Muscle layer of colon (tissue), 2 donors: ENCODE measurements around the gene DMD.
"Not testable (repeated sequence)": the region's sequence is repeated elsewhere in the genome, so short reads cannot be mapped to it uniquely, and the experiment has no call there.

Experiments
- H3K27ac ChIP-seq: one replicate; pipeline ENCODE4 v1.7.0; 2013; ENCODE audit warnings: low read depth, mild to moderate bottlenecking, low read length, moderate library complexity
- H3K27me3 ChIP-seq, 2 donors: one replicate each; pipeline ENCODE4 v1.7.0; 2013; ENCODE audit warnings: low read length in 2 of 2, mild to moderate bottlenecking in 2 of 2; ENCODE audit not compliant: insufficient read depth in 2 of 2, control insufficient read depth in 1 of 2
- H3K36me3 ChIP-seq: one replicate; pipeline ENCODE4 v1.7.0; 2013; ENCODE audit warnings: mild to moderate bottlenecking, low read length; ENCODE audit not compliant: insufficient read depth
- H3K4me1 ChIP-seq: one replicate; pipeline ENCODE4 v1.7.0; 2013; ENCODE audit warnings: mild to moderate bottlenecking, low read length; ENCODE audit not compliant: insufficient read depth
- H3K4me3 ChIP-seq, 2 donors: one replicate each; pipeline ENCODE4 v1.7.0; 2013; ENCODE audit warnings: low read length in 2 of 2, low read depth in 1 of 2, mild to moderate bottlenecking in 1 of 2, moderate library complexity in 1 of 2
- H3K9ac ChIP-seq: one replicate; pipeline ENCODE4 v1.7.0; 2013; ENCODE audit warnings: low read length
- H3K9me3 ChIP-seq: one replicate; pipeline ENCODE4 v1.7.0; 2013; ENCODE audit warnings: mild to moderate bottlenecking, low read length
- donor health status: abdominal sarcoma.
- donor health status: Adenocarcinoma of cecum.

Gene DMD

DNA sequence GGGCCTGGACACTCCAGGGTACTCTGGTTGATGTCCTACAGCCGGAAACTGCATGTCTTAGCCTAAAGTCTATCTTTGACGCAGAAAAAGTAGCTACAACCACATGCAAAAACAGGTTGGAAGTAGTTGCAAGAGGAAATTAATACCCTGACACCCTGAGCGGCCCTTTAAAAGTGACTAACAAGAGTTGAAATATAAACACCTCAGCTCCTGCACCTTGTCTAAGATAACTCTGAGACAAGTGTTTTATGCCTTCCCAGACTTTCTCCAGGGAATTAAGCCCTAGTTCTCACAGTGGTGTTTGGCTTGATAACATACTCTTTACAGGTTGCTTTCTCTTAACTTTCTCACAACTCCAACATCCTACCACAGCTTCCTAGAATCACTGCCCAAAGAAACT lies 943.1 kb downstream of the DMD start:
- peaks cover 5% of the 10 kb centered on the region for H3K4me1 ChIP-seq
- H3K9me3 ChIP-seq, result no peaks in the 10 kb centered on the region
- H3K27ac ChIP-seq, result no peak overlapping the region

DNA sequence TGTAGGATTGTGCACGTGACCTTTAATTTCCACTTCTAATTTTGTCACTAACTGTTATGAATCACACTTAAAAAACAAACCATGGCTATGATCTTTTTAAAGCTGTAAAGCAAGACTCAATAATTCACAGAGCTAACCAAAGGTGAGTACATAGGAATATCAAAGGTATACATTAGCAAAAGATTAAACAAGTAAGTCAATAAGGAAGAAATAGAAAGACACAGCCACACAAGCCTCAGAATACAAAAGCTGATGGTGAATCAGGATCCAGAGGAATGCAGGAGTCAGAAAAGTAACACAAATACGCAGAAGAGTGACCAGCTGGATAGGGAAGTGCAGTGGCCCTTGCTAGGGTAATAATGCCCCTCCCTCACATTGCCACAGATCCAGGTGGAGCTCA lies 943.6 kb downstream of the DMD start:
- Histone ChIP-seq H3K4me1 (peaks cover 5% of the 10 kb centered on the region), H3K9ac (no peak overlapping the region), H3K9me3 (no peaks in the 10 kb centered on the region), H3K4me3 (no peak overlapping the region), H3K27ac (no peak overlapping the region), H3K27me3 (no peaks in the 10 kb centered on the region), H3K36me3 (no peaks in the 10 kb centered on the region)

More for the DNA sequence above, 943.1 kb downstream of the DMD start:
- Histone ChIP-seq H3K36me3 (no peaks in the 10 kb centered on the region), H3K27me3 (no peaks in the 10 kb centered on the region), H3K9ac (no peak overlapping the region), H3K4me3 (no peak overlapping the region)

DNA sequence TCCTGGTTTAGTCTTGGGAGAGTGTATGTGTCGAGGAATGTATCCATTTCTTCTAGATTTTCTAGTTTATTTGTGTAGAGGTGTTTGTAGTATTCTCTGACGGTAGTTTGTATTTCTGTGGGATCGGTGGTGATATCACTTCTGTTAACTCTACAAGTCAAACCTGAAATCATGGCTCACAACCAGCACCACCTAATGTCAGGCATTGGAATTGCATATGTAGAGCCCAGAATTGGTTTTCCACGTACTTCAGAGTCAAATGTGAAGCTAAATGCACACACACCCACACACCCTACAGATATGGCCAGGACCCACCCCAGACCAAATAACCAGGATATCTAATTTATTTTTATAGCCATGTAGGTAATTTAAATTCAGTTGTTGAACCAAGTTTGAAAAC lies 964.7 kb downstream of the DMD start:
- not testable (repeated sequence) for H3K4me1 ChIP-seq, H3K27ac ChIP-seq, H3K9ac ChIP-seq, H3K9me3 ChIP-seq, H3K27me3 ChIP-seq, H3K36me3 ChIP-seq, H3K4me3 ChIP-seq

DNA sequence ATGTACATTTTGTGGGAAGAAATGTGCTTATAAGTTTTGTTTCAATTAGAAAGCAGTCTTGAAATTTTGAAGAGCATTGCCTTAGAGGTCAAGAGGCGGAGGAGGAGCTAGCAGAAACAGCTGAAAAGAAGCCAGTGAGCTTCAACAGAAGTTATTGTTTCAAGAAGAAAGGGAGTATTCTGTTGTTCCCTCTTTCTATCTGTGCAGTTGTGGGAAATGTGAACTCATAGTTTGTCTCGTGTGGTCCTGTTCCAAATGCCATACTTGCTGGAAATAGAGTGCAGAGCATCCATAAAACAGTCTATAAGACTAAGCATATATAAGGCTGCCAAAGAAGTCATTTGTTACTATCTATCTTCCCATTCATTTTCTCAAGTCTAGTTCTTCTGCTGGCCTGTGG lies 1015.7 kb downstream of the DMD start:
- H3K4me3 ChIP-seq, result no peak overlapping the region
- no peak overlapping the region for H3K9ac ChIP-seq
- no peaks in the 10 kb centered on the region for H3K27me3 ChIP-seq
- H3K36me3 ChIP-seq, result no peaks in the 10 kb centered on the region
- H3K9me3 ChIP-seq, result no peaks in the 10 kb centered on the region
- no peak overlapping the region for H3K27ac ChIP-seq
- no peaks in the 10 kb centered on the region for H3K4me1 ChIP-seq

DNA sequence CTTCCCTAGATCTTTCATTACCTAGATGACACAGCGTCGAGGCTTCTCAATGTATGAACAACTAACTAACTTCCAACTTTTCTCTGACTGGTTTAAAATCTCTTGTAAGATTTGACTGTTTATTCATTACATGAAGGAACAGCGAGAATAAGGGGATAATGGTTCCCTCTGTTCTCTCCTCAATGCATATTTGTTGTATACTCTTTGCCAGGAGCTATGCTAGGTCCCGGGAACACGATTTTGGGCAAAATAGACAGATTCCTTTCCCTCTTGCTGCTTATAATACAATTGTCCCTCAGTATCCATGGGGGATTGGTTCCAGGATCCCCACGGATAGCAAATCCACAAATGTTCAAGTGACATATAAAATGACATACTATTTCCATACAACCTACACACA lies 1020.0 kb downstream of the DMD start:
- no peak overlapping the region for H3K4me3 ChIP-seq
- no peaks in the 10 kb centered on the region for H3K9me3 ChIP-seq
- no peaks in the 10 kb centered on the region for H3K36me3 ChIP-seq
- H3K4me1 ChIP-seq, result no peaks in the 10 kb centered on the region
- H3K27me3 ChIP-seq, result no peaks in the 10 kb centered on the region
- H3K27ac ChIP-seq, result no peak overlapping the region
- H3K9ac ChIP-seq, result no peak overlapping the region

DNA sequence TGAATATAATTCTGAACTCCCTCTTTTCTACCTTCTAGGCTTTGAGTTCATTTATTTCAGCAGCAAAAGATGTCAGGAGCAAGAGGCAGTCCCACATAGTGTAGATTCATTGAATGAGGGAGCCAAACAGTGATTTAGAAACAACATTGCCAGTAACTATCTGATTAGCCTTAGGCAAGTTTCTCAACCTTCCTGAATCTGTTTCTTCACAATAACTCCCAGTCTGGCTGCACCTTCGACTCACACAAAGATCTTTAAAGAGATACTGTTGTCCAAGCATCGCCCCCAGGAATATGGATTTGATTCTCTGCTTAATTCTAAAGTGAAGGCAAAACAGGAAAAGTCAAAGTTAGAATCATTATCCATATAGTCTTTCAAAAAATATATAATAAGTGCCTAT lies 1026.2 kb downstream of the DMD start:
- Histone ChIP-seq H3K9me3 (no peaks in the 10 kb centered on the region), H3K27me3 (no peaks in the 10 kb centered on the region), H3K4me3 (no peak overlapping the region), H3K9ac (no peak overlapping the region), H3K4me1 (no peaks in the 10 kb centered on the region), H3K27ac (no peak overlapping the region), H3K36me3 (no peaks in the 10 kb centered on the region)

DNA sequence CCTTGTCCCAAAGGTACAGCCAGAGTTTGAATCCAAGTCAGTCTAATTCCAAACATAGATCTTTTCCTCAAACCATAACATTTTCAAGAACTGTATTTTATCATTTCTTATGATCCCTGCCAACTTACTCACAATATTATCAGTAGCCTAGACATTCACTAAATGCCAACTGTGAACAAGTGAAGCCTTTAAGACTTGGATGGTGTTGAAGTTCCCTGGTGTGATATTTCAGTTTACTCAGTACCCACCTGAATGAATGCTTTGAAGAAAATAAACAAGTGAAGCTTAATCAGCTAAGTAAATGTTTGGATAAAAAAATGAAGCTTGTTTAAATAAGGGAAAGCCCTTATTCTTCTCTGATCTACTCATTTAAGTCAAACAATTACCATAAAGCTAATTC lies 1028.3 kb downstream of the DMD start:
- Histone ChIP-seq H3K9me3 (no peaks in the 10 kb centered on the region), H3K27me3 (no peaks in the 10 kb centered on the region), H3K4me3 (no peak overlapping the region), H3K4me1 (no peaks in the 10 kb centered on the region), H3K9ac (no peak overlapping the region), H3K36me3 (no peaks in the 10 kb centered on the region), H3K27ac (no peak overlapping the region)

DNA sequence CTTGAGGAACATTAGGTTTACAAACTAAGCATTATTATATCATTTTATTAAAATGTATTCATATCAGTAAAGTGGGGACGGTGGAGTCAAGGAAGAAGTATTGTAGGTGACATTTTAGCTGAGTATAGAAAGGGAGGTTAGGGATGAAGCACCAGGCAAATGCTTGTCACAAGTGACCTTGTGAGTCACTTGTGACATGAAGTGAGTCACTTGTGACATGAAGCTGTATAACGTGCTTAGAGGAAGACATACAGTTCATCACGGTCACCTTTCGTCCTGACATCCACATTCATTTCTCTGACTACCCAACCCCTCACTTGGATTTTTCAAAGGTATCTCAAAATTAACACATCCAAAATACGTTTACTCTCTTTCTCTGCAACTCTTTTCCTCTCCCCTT lies 1034.8 kb downstream of the DMD start:
- no peak overlapping the region for H3K27ac ChIP-seq
- no peaks in the 10 kb centered on the region for H3K36me3 ChIP-seq
- no peaks in the 10 kb centered on the region for H3K4me1 ChIP-seq
- H3K4me3 ChIP-seq, result no peak overlapping the region
- no peaks in the 10 kb centered on the region for H3K9me3 ChIP-seq
- H3K27me3 ChIP-seq, result no peaks in the 10 kb centered on the region
- H3K9ac ChIP-seq, result no peak overlapping the region

DNA sequence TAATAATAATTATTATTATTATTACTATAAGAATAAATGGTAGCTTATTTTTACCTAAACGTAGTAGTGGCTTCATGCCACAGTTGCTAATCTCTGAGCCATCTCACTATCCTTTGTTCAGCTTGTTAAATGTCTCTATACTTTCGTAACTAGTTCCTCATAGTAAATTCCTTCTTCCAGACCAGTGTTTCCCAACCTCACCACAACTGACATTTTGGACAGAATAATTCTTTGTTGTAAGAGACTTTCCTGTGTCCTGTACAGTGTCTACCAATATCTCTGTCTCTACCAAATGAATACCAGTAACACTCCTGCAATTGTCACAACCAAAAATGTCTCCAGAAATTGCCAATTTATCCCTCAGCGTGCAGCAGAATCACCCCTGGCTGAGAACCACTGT lies 1040.9 kb downstream of the DMD start:
- H3K9me3 ChIP-seq, result no peaks in the 10 kb centered on the region
- H3K4me3 ChIP-seq, result no peak overlapping the region
- H3K4me1 ChIP-seq, result no peaks in the 10 kb centered on the region
- H3K27me3 ChIP-seq, result no peaks in the 10 kb centered on the region
- no peaks in the 10 kb centered on the region for H3K36me3 ChIP-seq
- H3K9ac ChIP-seq, result no peak overlapping the region
- H3K27ac ChIP-seq, result no peak overlapping the region

DNA sequence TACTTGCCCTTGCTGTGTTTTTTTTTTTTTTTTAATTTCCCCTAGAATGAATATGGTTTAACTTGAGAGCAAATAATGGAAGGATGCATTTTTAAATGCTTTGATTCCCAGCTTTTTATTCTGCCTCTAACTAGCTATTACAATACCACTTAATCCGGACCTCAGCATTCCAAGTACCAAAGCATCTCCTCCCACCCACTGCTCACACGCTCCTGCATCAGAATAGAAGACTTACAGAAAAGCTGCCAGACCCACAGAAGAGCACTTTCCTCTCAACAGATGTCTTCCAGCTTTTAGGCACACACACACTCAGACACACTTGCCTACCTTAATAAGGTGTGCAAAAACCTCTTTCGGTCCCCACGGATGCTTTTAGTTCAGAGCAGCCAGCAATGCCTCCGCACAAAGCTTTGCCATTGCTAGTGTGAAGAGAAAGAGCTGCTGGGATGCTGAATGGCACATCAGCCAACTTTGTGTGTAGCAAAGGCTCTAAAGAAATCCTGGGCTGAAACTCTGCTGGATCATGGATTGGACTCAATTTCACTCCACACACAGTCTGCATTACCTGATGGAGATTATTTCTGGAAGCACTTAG lies 1056.2 kb downstream of the DMD start:
- no peak overlapping the region for H3K27ac ChIP-seq
- no peaks in the 10 kb centered on the region for H3K36me3 ChIP-seq
- H3K27me3 ChIP-seq, result no peaks in the 10 kb centered on the region
- no peak overlapping the region for H3K9ac ChIP-seq
- H3K4me1 ChIP-seq, result no peaks in the 10 kb centered on the region
- no peak overlapping the region for H3K4me3 ChIP-seq
- H3K9me3 ChIP-seq, result no peaks in the 10 kb centered on the region

DNA sequence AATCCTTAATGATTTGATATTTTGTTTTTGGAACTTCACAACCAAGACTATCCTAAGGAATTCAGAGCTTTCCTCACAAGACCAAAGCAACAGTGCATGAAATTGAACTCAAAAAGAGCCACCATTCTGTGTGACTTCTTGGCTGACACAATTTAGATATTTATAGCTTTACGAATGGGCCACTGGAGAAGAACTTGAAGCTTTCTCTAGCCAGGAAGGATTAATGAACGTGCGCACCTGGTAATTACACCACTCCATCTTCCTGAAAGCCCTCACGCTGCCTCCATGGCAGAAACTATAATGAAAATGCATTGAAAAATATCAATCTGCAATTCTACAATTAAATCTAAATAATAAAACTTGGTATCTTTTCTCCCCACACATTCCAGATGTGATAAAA lies 1057.8 kb downstream of the DMD start:
- H3K27ac ChIP-seq, result no peak overlapping the region
- H3K9me3 ChIP-seq, result no peaks in the 10 kb centered on the region
- H3K27me3 ChIP-seq, result no peaks in the 10 kb centered on the region

DNA sequence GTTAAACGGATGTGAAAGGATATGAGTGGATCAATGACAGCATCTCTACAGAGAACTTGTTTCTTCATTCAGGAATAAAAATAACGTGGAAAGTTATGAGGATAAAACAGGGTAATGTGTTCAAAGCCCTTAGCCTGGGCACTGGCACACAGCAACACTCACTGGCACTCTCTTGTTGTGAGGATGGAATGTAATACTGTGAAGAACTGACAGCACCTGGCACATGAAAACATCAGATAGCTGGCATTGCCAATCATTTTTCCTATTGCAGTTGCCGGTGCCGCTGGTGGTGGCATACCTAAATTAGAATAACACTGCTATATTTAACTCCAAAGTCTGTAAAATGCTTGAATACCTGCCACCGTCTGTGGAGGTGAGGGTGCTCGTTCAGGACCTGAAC lies 1061.2 kb downstream of the DMD start:
- H3K9ac ChIP-seq, result no peak overlapping the region
- no peak overlapping the region for H3K4me3 ChIP-seq
- no peaks in the 10 kb centered on the region for H3K9me3 ChIP-seq
- H3K4me1 ChIP-seq, result no peaks in the 10 kb centered on the region
- H3K27ac ChIP-seq, result no peak overlapping the region
- H3K27me3 ChIP-seq, result no peaks in the 10 kb centered on the region
- no peaks in the 10 kb centered on the region for H3K36me3 ChIP-seq

More for the DNA sequence above, 1057.8 kb downstream of the DMD start:
- H3K36me3 ChIP-seq, result no peaks in the 10 kb centered on the region
- no peak overlapping the region for H3K4me3 ChIP-seq
- no peak overlapping the region for H3K9ac ChIP-seq
- H3K4me1 ChIP-seq, result no peaks in the 10 kb centered on the region
